ENCODE data around the gene MYO3A. TPM values are rescaled to one million over a fixed set of nuclear protein-coding genes. Genes with fewer than 3 reads are reported as not detected.

Gene MYO3A
- polyA plus RNA-seq, 2 donors, result 0.95 to 1.2 TPM

GRCh38 chr10:26214551-26215395 is 280.7 kb downstream of the MYO3A start:
- H3K9me3 ChIP-seq (ENCODE audit: control insufficient read depth in 2 of 2, insufficient read depth in 1 of 2, low read depth in 1 of 2, low read length in 1 of 2), result peaks cover 0 to 2% of the 10 kb centered on the region in 2 donors
- WGBS, 2 donors, result 8 to 9% methylated on average over 32 to 34 of the region's 34 CpGs
- H3K27me3 ChIP-seq (ENCODE audit: control insufficient read depth in 1 of 2, insufficient read depth in 2 of 2, low read length in 2 of 2), result peaks cover 12 to 43% of the 10 kb centered on the region in 2 donors
- no peak overlapping the region for H3K4me3 ChIP-seq (ENCODE audit: low read depth in 1 of 2, low read length in 2 of 2)
- no peak overlapping the region for H3K27ac ChIP-seq (ENCODE audit: low read depth in 2 of 2, low read length in 1 of 2)
- no peaks in the 10 kb centered on the region for H3K36me3 ChIP-seq (ENCODE audit: control insufficient read depth in 2 of 2, insufficient read depth in 2 of 2, low read length in 1 of 2)
- H3K4me1 ChIP-seq (ENCODE audit: control insufficient read depth in 2 of 2, insufficient read depth in 2 of 2, low read length in 1 of 2), result peaks cover 8 to 15% of the 10 kb centered on the region in 2 donors

GRCh38 chr10:26215396-26215934 is 281.4 kb downstream of the MYO3A start:
- Histone ChIP-seq H3K27ac (ENCODE audit: low read depth in 2 of 2, low read length in 1 of 2) (no peak overlapping the region), H3K36me3 (ENCODE audit: control insufficient read depth in 2 of 2, insufficient read depth in 2 of 2, low read length in 1 of 2) (no peaks in the 10 kb centered on the region), H3K9me3 (ENCODE audit: control insufficient read depth in 2 of 2, insufficient read depth in 1 of 2, low read depth in 1 of 2, low read length in 1 of 2) (peaks cover 0 to 2% of the 10 kb centered on the region in 2 donors), H3K4me1 (ENCODE audit: control insufficient read depth in 2 of 2, insufficient read depth in 2 of 2, low read length in 1 of 2) (peaks cover 8 to 15% of the 10 kb centered on the region in 2 donors), H3K27me3 (ENCODE audit: control insufficient read depth in 1 of 2, insufficient read depth in 2 of 2, low read length in 2 of 2) (peaks cover 12 to 43% of the 10 kb centered on the region in 2 donors), H3K4me3 (ENCODE audit: low read depth in 1 of 2, low read length in 2 of 2) (peak overlapping the region in 1 of 2 donors; percentile 16)
- 3% methylated on average over 31 of the region's 31 CpGs for WGBS, 2 donors

- Histone ChIP-seq H3K36me3 (ENCODE audit: control insufficient read depth in 2 of 2, insufficient read depth in 2 of 2, low read length in 1 of 2) (no peaks in the 10 kb centered on the region), H3K4me1 (ENCODE audit: control insufficient read depth in 2 of 2, insufficient read depth in 2 of 2, low read length in 1 of 2) (peaks cover 8 to 15% of the 10 kb centered on the region in 2 donors), H3K27me3 (ENCODE audit: control insufficient read depth in 1 of 2, insufficient read depth in 2 of 2, low read length in 2 of 2) (peaks cover 12 to 43% of the 10 kb centered on the region in 2 donors), H3K27ac (ENCODE audit: low read depth in 2 of 2, low read length in 1 of 2) (no peak overlapping the region), H3K4me3 (ENCODE audit: low read depth in 1 of 2, low read length in 2 of 2) (peak overlapping the region in 1 of 2 donors; percentile 16), H3K9me3 (ENCODE audit: control insufficient read depth in 2 of 2, insufficient read depth in 1 of 2, low read depth in 1 of 2, low read length in 1 of 2) (peaks cover 0 to 2% of the 10 kb centered on the region in 2 donors)
- WGBS, 2 donors, result 2% methylated on average over 57 of the region's 57 CpGs
Measured at GRCh38 chr10:26215935-26216584, 282.0 kb downstream of the MYO3A start.

- H3K4me1 ChIP-seq (ENCODE audit: control insufficient read depth in 2 of 2, insufficient read depth in 2 of 2, low read length in 1 of 2), result peaks cover 8 to 15% of the 10 kb centered on the region in 2 donors
- WGBS, 2 donors, result 3 to 4% methylated on average over 60 of the region's 60 CpGs
- peaks cover 0 to 2% of the 10 kb centered on the region in 2 donors for H3K9me3 ChIP-seq (ENCODE audit: control insufficient read depth in 2 of 2, insufficient read depth in 1 of 2, low read depth in 1 of 2, low read length in 1 of 2)
- H3K27ac ChIP-seq (ENCODE audit: low read depth in 2 of 2, low read length in 1 of 2), result no peak within 1 kb of the TSS
- H3K36me3 ChIP-seq (ENCODE audit: control insufficient read depth in 2 of 2, insufficient read depth in 2 of 2, low read length in 1 of 2), result no peaks in the 10 kb centered on the region
- peak within 1 kb of the TSS in 1 of 2 donors; percentile 23 for H3K4me3 ChIP-seq (ENCODE audit: low read depth in 1 of 2, low read length in 2 of 2)
- H3K27me3 ChIP-seq (ENCODE audit: control insufficient read depth in 1 of 2, insufficient read depth in 2 of 2, low read length in 2 of 2), result peaks cover 12 to 43% of the 10 kb centered on the region in 2 donors
Measured at GRCh38 chr10:26216585-26217395, 282.8 kb downstream of the MYO3A start, which contains the start of gene GAD2. Gene GAD2 (plus strand): TSS chr10:26216774. CDS start chr10:26216810, 36 bp downstream.

- peak overlapping the region in 1 of 2 donors; percentile 23 for H3K4me3 ChIP-seq (ENCODE audit: low read depth in 1 of 2, low read length in 2 of 2)
- peaks cover 0 to 2% of the 10 kb centered on the region in 2 donors for H3K9me3 ChIP-seq (ENCODE audit: control insufficient read depth in 2 of 2, insufficient read depth in 1 of 2, low read depth in 1 of 2, low read length in 1 of 2)
- H3K27me3 ChIP-seq (ENCODE audit: control insufficient read depth in 1 of 2, insufficient read depth in 2 of 2, low read length in 2 of 2), result peaks cover 8 to 43% of the 10 kb centered on the region in 2 donors
- WGBS, 2 donors, result 1 to 3% methylated on average over 57 to 64 of the region's 64 CpGs
- H3K4me1 ChIP-seq (ENCODE audit: control insufficient read depth in 2 of 2, insufficient read depth in 2 of 2, low read length in 1 of 2), result peaks cover 8 to 15% of the 10 kb centered on the region in 2 donors
- no peaks in the 10 kb centered on the region for H3K36me3 ChIP-seq (ENCODE audit: control insufficient read depth in 2 of 2, insufficient read depth in 2 of 2, low read length in 1 of 2)
- H3K27ac ChIP-seq (ENCODE audit: low read depth in 2 of 2, low read length in 1 of 2), result no peak overlapping the region
Measured at GRCh38 chr10:26217396-26218086, 283.5 kb downstream of the MYO3A start.

GRCh38 chr10:26219676-26220075 is 285.6 kb downstream of the MYO3A start:
- no peaks in the 10 kb centered on the region for H3K36me3 ChIP-seq (ENCODE audit: control insufficient read depth in 2 of 2, insufficient read depth in 2 of 2, low read length in 1 of 2)
- no peak overlapping the region for H3K4me3 ChIP-seq (ENCODE audit: low read depth in 1 of 2, low read length in 2 of 2)
- WGBS, 2 donors, result 57 to 64% methylated on average over 1 of the region's 1 CpG
- peaks cover 8 to 15% of the 10 kb centered on the region in 2 donors for H3K4me1 ChIP-seq (ENCODE audit: control insufficient read depth in 2 of 2, insufficient read depth in 2 of 2, low read length in 1 of 2)
- no peak overlapping the region for H3K27ac ChIP-seq (ENCODE audit: low read depth in 2 of 2, low read length in 1 of 2)
- H3K9me3 ChIP-seq (ENCODE audit: control insufficient read depth in 2 of 2, insufficient read depth in 1 of 2, low read depth in 1 of 2, low read length in 1 of 2), result peaks cover 0 to 1% of the 10 kb centered on the region in 2 donors
- peaks cover 3 to 30% of the 10 kb centered on the region in 2 donors for H3K27me3 ChIP-seq (ENCODE audit: control insufficient read depth in 1 of 2, insufficient read depth in 2 of 2, low read length in 2 of 2)

- Histone ChIP-seq H3K27ac (ENCODE audit: low read depth in 2 of 2, low read length in 1 of 2) (no peak overlapping the region), H3K4me1 (ENCODE audit: control insufficient read depth in 2 of 2, insufficient read depth in 2 of 2, low read length in 1 of 2) (peaks cover 8 to 12% of the 10 kb centered on the region in 2 donors), H3K4me3 (ENCODE audit: low read depth in 1 of 2, low read length in 2 of 2) (no peak overlapping the region), H3K27me3 (ENCODE audit: control insufficient read depth in 1 of 2, insufficient read depth in 2 of 2, low read length in 2 of 2) (peaks cover 3 to 18% of the 10 kb centered on the region in 2 donors), H3K36me3 (ENCODE audit: control insufficient read depth in 2 of 2, insufficient read depth in 2 of 2, low read length in 1 of 2) (no peaks in the 10 kb centered on the region), H3K9me3 (ENCODE audit: control insufficient read depth in 2 of 2, insufficient read depth in 1 of 2, low read depth in 1 of 2, low read length in 1 of 2) (no peaks in the 10 kb centered on the region)
Measured at GRCh38 chr10:26220901-26221300, 286.9 kb downstream of the MYO3A start.

GRCh38 chr10:26221541-26221940 is 287.5 kb downstream of the MYO3A start:
- Histone ChIP-seq H3K27ac (ENCODE audit: low read depth in 2 of 2, low read length in 1 of 2) (no peak overlapping the region), H3K9me3 (ENCODE audit: control insufficient read depth in 2 of 2, insufficient read depth in 1 of 2, low read depth in 1 of 2, low read length in 1 of 2) (no peaks in the 10 kb centered on the region), H3K27me3 (ENCODE audit: control insufficient read depth in 1 of 2, insufficient read depth in 2 of 2, low read length in 2 of 2) (peaks cover 3 to 16% of the 10 kb centered on the region in 2 donors), H3K4me3 (ENCODE audit: low read depth in 1 of 2, low read length in 2 of 2) (no peak overlapping the region), H3K36me3 (ENCODE audit: control insufficient read depth in 2 of 2, insufficient read depth in 2 of 2, low read length in 1 of 2) (no peaks in the 10 kb centered on the region), H3K4me1 (ENCODE audit: control insufficient read depth in 2 of 2, insufficient read depth in 2 of 2, low read length in 1 of 2) (peaks cover 8% of the 10 kb centered on the region in 2 donors)
- 28 to 39% methylated on average over 9 of the region's 9 CpGs for WGBS, 2 donors
